OCI-LY1 (cell line): ENCODE data around the gene MGAT4B.

Experiments
- H2AFZ ChIP-seq: fragments of 200-600 bp; sonication (generic), shearing (Covaris generic); 2 replicates; pipeline ENCODE4 v1.6.0; 2014; ENCODE audit warnings: antibody characterized with exemption, mild to moderate bottlenecking, low read length
- H3F3A ChIP-seq: fragments of 200-600 bp; sonication (generic), shearing (Covaris generic); 2 replicates; pipeline ENCODE4 v1.6.0; 2014; ENCODE audit warnings: mild to moderate bottlenecking, antibody characterized with exemption, low read length, moderate library complexity; ENCODE audit not compliant: insufficient read depth
- H3K27ac ChIP-seq: fragments of 200-600 bp; sonication (generic); 2 replicates; pipeline ENCODE4 v1.5.1; 2014; ENCODE audit warnings: low read length, mixed run types, mild to moderate bottlenecking, low read depth; ENCODE audit not compliant: poor library complexity, severe bottlenecking
- H3K27me3 ChIP-seq: fragments of 200-600 bp; sonication (generic); 2 replicates; pipeline ENCODE4 v1.6.0; 2014; ENCODE audit warnings: antibody characterized with exemption, mild to moderate bottlenecking, low read length, moderate library complexity; ENCODE audit not compliant: insufficient read depth
- H3K36me3 ChIP-seq: fragments of 200-600 bp; sonication (generic); 2 replicates; pipeline ENCODE4 v1.6.1; 2014; ENCODE audit warnings: mild to moderate bottlenecking, antibody characterized with exemption, low read length, moderate library complexity, mixed read lengths; ENCODE audit not compliant: insufficient read depth
- H3K4me1 ChIP-seq: fragments of 200-600 bp; sonication (generic); 2 replicates; pipeline ENCODE4 v1.5.1; 2014; ENCODE audit warnings: mild to moderate bottlenecking, low read length, moderate library complexity; ENCODE audit not compliant: insufficient read depth, severe bottlenecking
- H3K4me2 ChIP-seq: fragments of 200-600 bp; sonication (generic), shearing (Covaris generic); 2 replicates; pipeline ENCODE4 v1.6.1; 2014; ENCODE audit warnings: low read length
- H3K4me3 ChIP-seq: fragments of 200-600 bp; sonication (generic); 2 replicates; pipeline ENCODE4 v1.5.1; 2014; ENCODE audit warnings: low read length, low read depth, mild to moderate bottlenecking, mixed read lengths; ENCODE audit not compliant: poor library complexity, severe bottlenecking
- H3K79me2 ChIP-seq: fragments of 200-600 bp; shearing (Covaris generic); 2 replicates; pipeline ENCODE4 v1.6.1; 2016; ENCODE audit warnings: mixed run types, low read length, mixed read lengths; ENCODE audit not compliant: insufficient read depth
- H3K9ac ChIP-seq: fragments of 200-600 bp; sonication (generic), shearing (Covaris generic); 2 replicates; pipeline ENCODE4 v1.6.1; 2014; ENCODE audit warnings: mild to moderate bottlenecking, low read length, mixed read lengths
- H3K9me2 ChIP-seq: fragments of 200-600 bp; sonication (generic), shearing (Covaris generic); 2 replicates; pipeline ENCODE4 v1.6.1; 2014; ENCODE audit warnings: low read depth, mild to moderate bottlenecking, low read length, mixed read lengths
- H3K9me3 ChIP-seq: fragments of 200-600 bp; shearing (Covaris generic); 2 replicates; pipeline ENCODE4 v1.6.1; 2014; ENCODE audit warnings: low read length, mixed read lengths
- H4K20me1 ChIP-seq: fragments of 200-600 bp; sonication (generic), shearing (Covaris generic); 2 replicates; pipeline ENCODE4 v1.6.0; 2016; ENCODE audit warnings: mild to moderate bottlenecking, low read length; ENCODE audit not compliant: insufficient read depth
- EZH2 ChIP-seq: fragments of 200-600 bp; sonication (generic), shearing (Covaris generic); IDR thresholded peaks from 2 replicates; pipeline ENCODE4 v1.8.0; 2017; ENCODE audit warnings: borderline replicate concordance, mixed run types, mild to moderate bottlenecking, antibody characterized with exemption, low read length, moderate library complexity, mixed read lengths
- TF ChIP-seq, protein P1 (sequence below): fragments of 200-600 bp; sonication (generic), shearing (Covaris generic); IDR thresholded peaks from 2 replicates; pipeline ENCODE4 v1.5.1; 2017; ENCODE audit warnings: mild to moderate bottlenecking, antibody characterized with exemption, low read length, moderate library complexity, mixed read lengths

The MGAT4B gene

DNA sequence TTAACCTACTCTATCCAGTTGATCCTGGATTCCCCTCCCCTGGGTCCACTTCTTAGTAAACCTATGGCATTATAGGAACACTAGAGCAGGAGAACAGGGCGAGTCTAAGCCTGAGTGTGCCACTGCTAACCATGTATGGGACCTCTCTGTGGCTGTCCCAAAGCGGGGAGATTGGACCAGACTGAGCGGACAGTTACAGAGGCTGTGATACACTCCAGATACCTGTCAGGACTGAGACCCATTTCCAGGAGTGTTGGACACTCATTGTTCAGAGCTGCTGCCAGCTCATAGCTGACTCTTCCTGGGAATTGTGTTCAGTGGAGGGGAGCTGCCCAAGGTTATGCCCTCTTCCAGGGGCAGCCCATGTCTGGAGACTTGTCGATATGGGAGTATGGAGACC is 24.8 kb downstream of the MGAT4B start:
- H3K79me2 ChIP-seq, result no peaks in the 10 kb centered on the region
- no peaks in the 10 kb centered on the region for H4K20me1 ChIP-seq
- TF ChIP-seq, protein P1, sequence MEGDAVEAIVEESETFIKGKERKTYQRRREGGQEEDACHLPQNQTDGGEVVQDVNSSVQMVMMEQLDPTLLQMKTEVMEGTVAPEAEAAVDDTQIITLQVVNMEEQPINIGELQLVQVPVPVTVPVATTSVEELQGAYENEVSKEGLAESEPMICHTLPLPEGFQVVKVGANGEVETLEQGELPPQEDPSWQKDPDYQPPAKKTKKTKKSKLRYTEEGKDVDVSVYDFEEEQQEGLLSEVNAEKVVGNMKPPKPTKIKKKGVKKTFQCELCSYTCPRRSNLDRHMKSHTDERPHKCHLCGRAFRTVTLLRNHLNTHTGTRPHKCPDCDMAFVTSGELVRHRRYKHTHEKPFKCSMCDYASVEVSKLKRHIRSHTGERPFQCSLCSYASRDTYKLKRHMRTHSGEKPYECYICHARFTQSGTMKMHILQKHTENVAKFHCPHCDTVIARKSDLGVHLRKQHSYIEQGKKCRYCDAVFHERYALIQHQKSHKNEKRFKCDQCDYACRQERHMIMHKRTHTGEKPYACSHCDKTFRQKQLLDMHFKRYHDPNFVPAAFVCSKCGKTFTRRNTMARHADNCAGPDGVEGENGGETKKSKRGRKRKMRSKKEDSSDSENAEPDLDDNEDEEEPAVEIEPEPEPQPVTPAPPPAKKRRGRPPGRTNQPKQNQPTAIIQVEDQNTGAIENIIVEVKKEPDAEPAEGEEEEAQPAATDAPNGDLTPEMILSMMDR, result no peak
- TF ChIP-seq EZH2, result no peak
- H3K27me3 ChIP-seq, result no peaks in the 10 kb centered on the region
- no peak overlapping the region for H3K4me3 ChIP-seq
- H3K4me1 ChIP-seq, result no peaks in the 10 kb centered on the region
- no peaks in the 10 kb centered on the region for H3F3A ChIP-seq
- no peak overlapping the region for H3K9ac ChIP-seq
- H2AFZ ChIP-seq, result no peak overlapping the region
- H3K36me3 ChIP-seq, result peaks cover 14% of the 10 kb centered on the region; the same call in 1 of the 2 replicates
- H3K27ac ChIP-seq, result no peak overlapping the region
- H3K9me3 ChIP-seq, result no peaks in the 10 kb centered on the region
- H3K4me2 ChIP-seq, result no peak overlapping the region
- no peaks in the 10 kb centered on the region for H3K9me2 ChIP-seq

DNA sequence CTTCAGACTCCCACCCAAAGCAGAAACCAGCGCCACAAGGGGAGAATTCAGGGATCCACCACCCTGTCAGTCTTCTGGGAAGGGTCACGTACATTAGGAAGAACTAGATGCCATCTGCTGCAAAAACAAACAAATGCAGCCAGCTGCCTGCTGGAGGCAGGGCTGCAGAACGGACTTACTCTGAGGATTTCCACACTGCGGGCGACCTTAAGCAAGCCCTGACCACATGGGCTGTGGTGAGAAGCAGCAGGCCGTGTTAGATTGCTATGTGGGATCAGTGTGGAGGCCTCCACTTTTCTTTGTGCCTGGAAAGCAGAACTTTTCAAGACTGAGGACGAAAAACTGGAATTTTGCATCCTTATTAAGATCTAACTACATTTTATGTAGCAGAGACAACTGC is 26.3 kb downstream of the MGAT4B start:
- Histone ChIP-seq H3F3A (no peaks in the 10 kb centered on the region), H3K4me1 (no peaks in the 10 kb centered on the region), H3K27ac (no peak overlapping the region), H3K4me2 (no peak overlapping the region), H3K27me3 (no peaks in the 10 kb centered on the region), H2AFZ (no peak overlapping the region), H4K20me1 (no peaks in the 10 kb centered on the region), H3K4me3 (no peak overlapping the region), H3K79me2 (no peaks in the 10 kb centered on the region), H3K9me3 (no peaks in the 10 kb centered on the region), H3K9ac (no peak overlapping the region), H3K9me2 (no peaks in the 10 kb centered on the region), H3K36me3 (peaks cover 24% of the 10 kb centered on the region)
- TF ChIP-seq EZH2, result no peak
- TF ChIP-seq, protein P1, result no peak

DNA sequence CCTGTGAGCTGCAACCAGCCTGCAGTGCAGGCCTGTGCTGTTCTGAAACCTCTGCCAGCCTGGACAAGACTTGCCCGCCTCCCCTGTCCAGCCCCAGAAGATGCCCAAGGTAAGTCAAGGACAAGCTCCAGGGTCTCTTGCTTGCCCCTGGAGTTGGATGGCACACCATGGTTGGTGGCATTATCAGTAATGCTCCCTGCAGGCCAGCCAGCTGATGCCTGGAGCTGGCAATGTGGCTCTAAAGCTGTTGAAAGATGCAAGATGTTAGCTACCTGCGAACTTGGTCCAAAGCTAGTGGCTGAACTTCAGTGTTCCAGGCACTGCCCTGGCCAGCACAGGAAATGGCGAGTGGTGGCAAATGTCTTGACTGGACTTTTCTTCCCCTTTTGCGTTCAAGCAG is 26.8 kb downstream of the MGAT4B start:
- H3K36me3 ChIP-seq, result peaks cover 30% of the 10 kb centered on the region
- H3K4me3 ChIP-seq, result no peak overlapping the region
- no peak overlapping the region for H2AFZ ChIP-seq
- H3K4me2 ChIP-seq, result no peak overlapping the region
- TF ChIP-seq, protein P1, result no peak
- TF ChIP-seq EZH2, result no peak
- H3K27ac ChIP-seq, result no peak overlapping the region
- H4K20me1 ChIP-seq, result no peaks in the 10 kb centered on the region
- H3K27me3 ChIP-seq, result no peaks in the 10 kb centered on the region
- H3K9me2 ChIP-seq, result no peaks in the 10 kb centered on the region
- H3F3A ChIP-seq, result no peaks in the 10 kb centered on the region
- no peaks in the 10 kb centered on the region for H3K79me2 ChIP-seq
- H3K4me1 ChIP-seq, result no peaks in the 10 kb centered on the region
- H3K9me3 ChIP-seq, result no peaks in the 10 kb centered on the region
- H3K9ac ChIP-seq, result no peak overlapping the region
